ENCODE data around the gene KDM7A. TPM values are rescaled to one million over a fixed set of nuclear protein-coding genes. Genes with fewer than 3 reads are reported as not detected.
A peak's percentile ranks its signal among the peaks of the same experiment; 100 is the strongest.

KDM7A gene
- total RNA-seq, 6 donors from 2014 or later, result 12.9 to 41.8 (median 18.2) TPM

GRCh38 chr7:140051820-140052219 is 125.0 kb downstream of the KDM7A start:
- ATAC-seq (ENCODE audit: low FRiP score in 2 of 2) (no peak), DNase-seq (no peak)

DNA sequence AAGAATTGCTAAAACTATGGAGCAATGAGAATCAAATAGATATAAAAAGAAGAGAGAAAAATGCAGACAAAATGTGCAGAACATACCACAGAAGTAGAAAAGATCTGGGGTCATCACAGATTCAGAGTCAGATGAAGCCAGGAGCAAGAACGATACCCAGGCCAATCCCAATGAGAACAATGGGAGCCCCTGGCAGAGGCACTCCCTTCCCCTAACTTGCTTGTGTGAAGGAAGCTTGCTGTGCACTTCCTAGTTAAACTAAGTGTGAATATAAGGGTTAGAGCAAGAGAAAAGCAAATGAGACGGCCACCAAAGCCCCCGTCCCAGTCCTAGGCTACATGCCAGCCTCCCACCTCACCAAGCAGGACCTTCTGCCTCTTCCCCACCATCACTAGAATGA is 126.7 kb downstream of the KDM7A start:
- WGBS, 2 donors, result 70 to 88% methylated on average over 3 of the region's 3 CpGs

More at GRCh38 chr7:140051820-140052219, 125.0 kb downstream of the KDM7A start:
- H3K4me1 ChIP-seq, result peaks cover 8 to 34% (median 21%) of the 10 kb centered on the region in 4 donors
- H3K9me3 ChIP-seq, result no peaks in the 10 kb centered on the region
- no peak overlapping the region for H3K4me3 ChIP-seq
- H3K36me3 ChIP-seq, result peaks cover 0 to 38% (median 5%) of the 10 kb centered on the region in 4 donors
- H3K27ac ChIP-seq, result no peak overlapping the region
- TF ChIP-seq CTCF (IDR thresholded peaks at IDR 0.05) (no peak), POLR2A (IDR thresholded peaks at IDR 0.05) (no peak), POLR2AphosphoS5 (IDR thresholded peaks at IDR 0.05) (no peak), EP300 (IDR thresholded peaks at IDR 0.05) (no peak)
- no peaks in the 10 kb centered on the region for H3K27me3 ChIP-seq

GRCh38 chr7:140049339-140050024 is 127.3 kb downstream of the KDM7A start:
- TF ChIP-seq POLR2A (IDR thresholded peaks at IDR 0.05) (no peak), POLR2AphosphoS5 (IDR thresholded peaks at IDR 0.05) (no peak), CTCF (IDR thresholded peaks at IDR 0.05) (no peak), EP300 (IDR thresholded peaks at IDR 0.05) (no peak)
- peak overlapping the region in 3 of 4 donors; percentile 1 to 70 (median 64) for H3K27ac ChIP-seq

More for the DNA sequence above, 126.7 kb downstream of the KDM7A start:
- H3K36me3 ChIP-seq, result peaks cover 0 to 42% (median 3%) of the 10 kb centered on the region in 4 donors
- TF ChIP-seq EP300 (IDR thresholded peaks at IDR 0.05), result no peak
- no peak for TF ChIP-seq CTCF (IDR thresholded peaks at IDR 0.05)
- no peak for TF ChIP-seq POLR2A (IDR thresholded peaks at IDR 0.05)
- no peak for TF ChIP-seq POLR2AphosphoS5 (IDR thresholded peaks at IDR 0.05)
- ATAC-seq (ENCODE audit: low FRiP score in 2 of 2) (no peak), DNase-seq (no peak)
- no peak overlapping the region for H3K4me3 ChIP-seq
- H3K27ac ChIP-seq, result peak overlapping the region in 3 of 4 donors; percentile 13 to 70 (median 64)
- H3K27me3 ChIP-seq, result no peaks in the 10 kb centered on the region
- H3K9me3 ChIP-seq, result no peaks in the 10 kb centered on the region
- H3K4me1 ChIP-seq, result peaks cover 8 to 34% (median 21%) of the 10 kb centered on the region in 4 donors

GRCh38 chr7:140048989-140049338 is 127.8 kb downstream of the KDM7A start:
- WGBS, 2 donors, result 63 to 71% methylated on average over 1 of the region's 1 CpG
- ATAC-seq (ENCODE audit: low FRiP score in 2 of 2) (no peak), DNase-seq (no peak)
- Histone ChIP-seq H3K4me1 (peaks cover 8 to 25% (median 17%) of the 10 kb centered on the region in 4 donors), H3K27ac (peak overlapping the region in 2 of 4 donors; percentile 64 to 70), H3K36me3 (peaks cover 0 to 43% (median 6%) of the 10 kb centered on the region in 4 donors), H3K4me3 (no peak overlapping the region), H3K9me3 (no peaks in the 10 kb centered on the region), H3K27me3 (no peaks in the 10 kb centered on the region)
- no peak for TF ChIP-seq POLR2AphosphoS5 (IDR thresholded peaks at IDR 0.05)
- TF ChIP-seq CTCF (IDR thresholded peaks at IDR 0.05), result no peak
- no peak for TF ChIP-seq EP300 (IDR thresholded peaks at IDR 0.05)
- TF ChIP-seq POLR2A (IDR thresholded peaks at IDR 0.05), result no peak

More at GRCh38 chr7:140049339-140050024, 127.3 kb downstream of the KDM7A start:
- DNase-seq (no peak), ATAC-seq (ENCODE audit: low FRiP score in 2 of 2) (peak; percentile 31 to 35)
- H3K9me3 ChIP-seq, result no peaks in the 10 kb centered on the region
- H3K4me3 ChIP-seq, result no peak overlapping the region
- WGBS, 2 donors, result 63 to 72% methylated on average over 5 of the region's 5 CpGs
- H3K4me1 ChIP-seq, result peaks cover 8 to 31% (median 19%) of the 10 kb centered on the region in 4 donors
- H3K27me3 ChIP-seq, result no peaks in the 10 kb centered on the region
- H3K36me3 ChIP-seq, result peaks cover 0 to 44% (median 4%) of the 10 kb centered on the region in 4 donors

Data from upper lobe of left lung (tissue), 6 donors.